ENCODE data around the gene SLC2A11. TPM values are rescaled to one million over a fixed set of nuclear protein-coding genes. Genes with fewer than 3 reads are reported as not detected.

SLC2A11 gene
- total and polyA plus RNA-seq, 9 of the 15 experiments (the other 6 are each of a cell fraction or from before 2014, with no cell fraction given) = 0.44 to 2.7 (median 2.1) TPM

DNA sequence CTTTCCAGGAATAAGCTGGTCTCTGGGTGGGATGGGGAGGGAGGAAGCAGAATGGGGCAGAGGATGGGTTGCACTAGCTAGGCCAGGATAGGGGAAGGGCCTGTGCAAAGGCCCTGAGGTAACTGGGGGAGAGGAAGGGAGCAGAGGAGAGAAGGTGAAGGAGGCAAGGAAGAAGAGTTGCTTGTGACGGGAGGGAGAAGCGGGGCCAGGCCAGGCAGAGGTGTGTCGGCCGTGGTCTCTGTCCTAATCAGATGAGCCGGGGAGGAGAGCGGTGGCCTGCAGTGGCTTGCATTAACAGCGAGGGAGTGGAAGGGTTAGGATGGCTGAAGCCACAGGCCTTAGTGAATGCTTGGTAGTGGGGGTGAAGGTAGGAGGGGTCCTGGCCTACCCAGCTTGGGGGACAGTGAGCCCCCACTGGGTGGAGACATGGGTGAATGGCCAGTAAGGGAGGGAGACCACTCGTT, 12.9 kb upstream of the SLC2A11 start:
- BruUV-seq (replicated peaks) = no TSS peak

More for the DNA sequence above, 12.9 kb upstream of the SLC2A11 start:
- DNase-seq (ENCODE audit: extremely low read depth in 1 of 4, low spot score in 3 of 4) = no peak
- in situ Hi-C loops (cut with MboI) = loop anchor here (10.0 kb wide), 1 partner anchor 220 kb away; no protein-coding TSS in a partner anchor
- Histone ChIP-seq H3K79me2 (ENCODE audit: control insufficient read depth, insufficient read depth, low read length) (no peaks in the 10 kb centered on the region), H3K4me1 (replicated peaks in 1 of 2; ENCODE audit: control insufficient read depth in 2 of 2, insufficient read depth in 2 of 2, low read length in 2 of 2) (peaks cover 4 to 20% of the 10 kb centered on the region in 2 experiments; a peak in 4 of 5 replicates), H3K4me2 (ENCODE audit: insufficient read depth, low read length) (no peak overlapping the region), H3K4me3 (no peak overlapping the region), H3K36me3 (ENCODE audit: control insufficient read depth, insufficient read depth, low read length) (no peaks in the 10 kb centered on the region), H3K27ac (ENCODE audit: extremely low read depth, low read depth, low read length) (no peak overlapping the region), H3K9ac (ENCODE audit: insufficient read depth in 1 of 2, low read depth in 2 of 2, low read length in 2 of 2) (0 out of 4 replicates have a peak overlapping the region, but pooled peaks of 1 of the 2 experiments have one; percentile 58), H3K9me3 (replicated peaks; ENCODE audit: control insufficient read depth, insufficient read depth, low read depth, low read length) (no peaks in the 10 kb centered on the region), H2AFZ (ENCODE audit: low read depth, low read length) (no peak overlapping the region), H3K27me3 (ENCODE audit: control insufficient read depth in 2 of 2, insufficient read depth in 2 of 2, low read length in 2 of 2) (no peaks in the 10 kb centered on the region), H3K9me1 (ENCODE audit: control insufficient read depth, insufficient read depth, low read length) (no peaks in the 10 kb centered on the region), H4K20me1 (replicated peaks; ENCODE audit: control insufficient read depth, insufficient read depth, low read length) (no peaks in the 10 kb centered on the region)
- ChIA-PET POLR2A (interaction anchor here (1.0 to 1.2 kb wide), 2 partner anchors 10 to 50 kb away, joined by 3 to 5 read pairs; partner anchors contain the start of gene MIF), CTCF (ENCODE audit: low intra/inter-chr PET ratio) (no interaction called here)
- intact Hi-C loops (cut with micrococcal nuclease) = loop anchor here (5.0 kb wide), 3 partner anchors 77 to 307 kb away; partner anchors contain the start of gene CHCHD10
- FAIRE-seq = no peak
- WGBS (ENCODE audit: insufficient coverage, low coverage, missing lambda C conversion rate) = 43% methylated on average over 4 of the region's 8 CpGs
- ATAC-seq = no peak
- TF ChIP-seq KDM1A (IDR thresholded peaks at IDR 0.05) (0 out of 4 replicates have a peak, but pooled peaks of 1 of the 2 experiments have one; percentile 19), ZNF121 (CRISPR knock-in tag; conservative IDR thresholded peaks at IDR 0.05) (0 out of 2 replicates have a peak, but pooled peaks have one; percentile 12), SMARCA5 (IDR thresholded peaks at IDR 0.05) (peak; percentile 78; the same call in 1 of the 2 replicates), BCOR (IDR thresholded peaks at IDR 0.05) (peak; percentile 32; the same call in 1 of the 2 replicates)
- TF ChIP-seq, protein P1, sequence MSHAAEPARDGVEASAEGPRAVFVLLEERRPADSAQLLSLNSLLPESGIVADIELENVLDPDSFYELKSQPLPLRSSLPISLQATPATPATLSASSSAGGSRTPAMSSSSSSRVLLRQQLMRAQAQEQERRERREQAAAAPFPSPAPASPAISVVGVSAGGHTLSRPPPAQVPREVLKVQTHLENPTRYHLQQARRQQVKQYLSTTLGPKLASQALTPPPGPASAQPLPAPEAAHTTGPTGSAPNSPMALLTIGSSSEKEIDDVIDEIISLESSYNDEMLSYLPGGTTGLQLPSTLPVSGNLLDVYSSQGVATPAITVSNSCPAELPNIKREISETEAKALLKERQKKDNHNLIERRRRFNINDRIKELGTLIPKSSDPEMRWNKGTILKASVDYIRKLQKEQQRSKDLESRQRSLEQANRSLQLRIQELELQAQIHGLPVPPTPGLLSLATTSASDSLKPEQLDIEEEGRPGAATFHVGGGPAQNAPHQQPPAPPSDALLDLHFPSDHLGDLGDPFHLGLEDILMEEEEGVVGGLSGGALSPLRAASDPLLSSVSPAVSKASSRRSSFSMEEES (CRISPR knock-in tag; IDR thresholded peaks at IDR 0.05) = no peak
